ENCODE results near the gene SPOCK1. TPM values are rescaled to one million over a fixed set of nuclear protein-coding genes. Genes with fewer than 3 reads are reported as not detected.

Gene SPOCK1
- total RNA-seq, 1 experiment from 2014 or later = 23.9 TPM

DNA sequence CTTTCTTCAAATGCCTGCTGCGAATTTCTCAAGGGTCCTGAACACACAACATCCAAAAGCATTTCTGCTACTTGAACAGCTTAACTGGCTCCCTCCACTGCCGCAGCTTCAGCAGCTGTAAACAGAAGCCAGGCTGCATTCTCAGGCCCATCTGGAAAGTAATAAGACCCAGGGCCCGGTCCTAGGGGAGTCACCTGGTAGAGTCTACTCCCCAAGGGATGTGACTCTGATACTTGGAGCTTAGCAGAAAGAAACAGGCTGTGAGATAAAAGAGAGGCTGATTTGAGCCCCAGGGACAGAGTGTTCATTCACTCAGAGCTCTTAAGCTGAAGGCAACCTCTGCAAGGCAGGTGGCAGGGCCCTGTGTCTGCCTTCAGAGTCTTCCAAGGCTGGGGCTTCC, 356.8 kb downstream of the SPOCK1 start:
- intact Hi-C loops (cut with micrococcal nuclease; ENCODE audit: unreplicated experiment) = no loop called here
- Histone ChIP-seq H3F3A (ENCODE audit: insufficient read depth, low read depth) (peaks cover 16% of the 10 kb centered on the region; the same call in 1 of the 2 replicates), H3K79me2 (ENCODE audit: low read depth) (no peaks in the 10 kb centered on the region), H3K4me1 (replicated peaks; ENCODE audit: insufficient read depth) (peaks cover 43% of the 10 kb centered on the region), H4K20me1 (ENCODE audit: insufficient read depth) (no peaks in the 10 kb centered on the region), H3K27ac (no peak overlapping the region), H3K4me3 (no peak overlapping the region), H2AFZ (no peak overlapping the region), H3K27me3 (ENCODE audit: insufficient read depth, low read depth) (no peaks in the 10 kb centered on the region), H3K9me2 (ENCODE audit: insufficient read depth) (no peaks in the 10 kb centered on the region), H3K4me2 (peak overlapping the region; percentile 23; the same call in 1 of the 2 replicates), H3K9me3 (ENCODE audit: insufficient read depth, low read depth) (no peaks in the 10 kb centered on the region), H3K36me3 (ENCODE audit: low read depth) (no peaks in the 10 kb centered on the region)
- ChIA-PET CTCF (interaction anchor here (0.6 kb wide), 1 partner anchor 64 kb away, joined by 3 read pairs; no protein-coding TSS in a partner anchor), POLR2A (ENCODE audit: unreplicated experiment) (no interaction called here)
- BruUV-seq (replicated peaks) = no TSS peak
- no peak for DNase-seq
- TF ChIP-seq, protein P1, sequence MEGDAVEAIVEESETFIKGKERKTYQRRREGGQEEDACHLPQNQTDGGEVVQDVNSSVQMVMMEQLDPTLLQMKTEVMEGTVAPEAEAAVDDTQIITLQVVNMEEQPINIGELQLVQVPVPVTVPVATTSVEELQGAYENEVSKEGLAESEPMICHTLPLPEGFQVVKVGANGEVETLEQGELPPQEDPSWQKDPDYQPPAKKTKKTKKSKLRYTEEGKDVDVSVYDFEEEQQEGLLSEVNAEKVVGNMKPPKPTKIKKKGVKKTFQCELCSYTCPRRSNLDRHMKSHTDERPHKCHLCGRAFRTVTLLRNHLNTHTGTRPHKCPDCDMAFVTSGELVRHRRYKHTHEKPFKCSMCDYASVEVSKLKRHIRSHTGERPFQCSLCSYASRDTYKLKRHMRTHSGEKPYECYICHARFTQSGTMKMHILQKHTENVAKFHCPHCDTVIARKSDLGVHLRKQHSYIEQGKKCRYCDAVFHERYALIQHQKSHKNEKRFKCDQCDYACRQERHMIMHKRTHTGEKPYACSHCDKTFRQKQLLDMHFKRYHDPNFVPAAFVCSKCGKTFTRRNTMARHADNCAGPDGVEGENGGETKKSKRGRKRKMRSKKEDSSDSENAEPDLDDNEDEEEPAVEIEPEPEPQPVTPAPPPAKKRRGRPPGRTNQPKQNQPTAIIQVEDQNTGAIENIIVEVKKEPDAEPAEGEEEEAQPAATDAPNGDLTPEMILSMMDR (conservative IDR thresholded peaks at IDR 0.05) = no peak
- TF ChIP-seq EZH2 (IDR thresholded peaks at IDR 0.05; ENCODE audit: low read depth) = no peak

DNA sequence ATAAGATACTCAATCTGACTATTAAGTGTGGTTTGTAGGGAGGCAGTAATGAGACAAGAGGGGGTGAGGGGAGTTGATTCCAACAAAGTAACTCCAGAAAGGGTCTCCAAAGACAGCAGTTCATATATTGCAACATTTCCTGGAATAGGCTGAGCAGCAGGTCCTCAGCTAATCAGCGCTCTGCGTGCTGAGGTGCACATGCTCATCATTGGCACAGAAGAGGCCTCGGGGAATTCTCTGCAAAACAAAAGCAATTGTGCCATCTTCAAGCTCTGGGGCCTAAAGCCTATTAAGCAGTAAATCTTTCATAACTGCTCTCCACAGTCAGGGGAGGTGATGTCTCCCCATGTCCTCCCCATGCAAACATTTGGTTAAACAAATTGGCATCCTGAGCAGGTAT, 357.3 kb downstream of the SPOCK1 start:
- Histone ChIP-seq H3K9me3 (ENCODE audit: insufficient read depth, low read depth) (no peaks in the 10 kb centered on the region), H3K79me2 (ENCODE audit: low read depth) (no peaks in the 10 kb centered on the region), H3K9me2 (ENCODE audit: insufficient read depth) (no peaks in the 10 kb centered on the region), H3K27me3 (ENCODE audit: insufficient read depth, low read depth) (no peaks in the 10 kb centered on the region), H3K4me3 (no peak overlapping the region), H4K20me1 (ENCODE audit: insufficient read depth) (no peaks in the 10 kb centered on the region), H3K4me1 (replicated peaks; ENCODE audit: insufficient read depth) (peaks cover 37% of the 10 kb centered on the region), H3K27ac (no peak overlapping the region), H3K36me3 (ENCODE audit: low read depth) (no peaks in the 10 kb centered on the region), H3K4me2 (no peak overlapping the region), H2AFZ (no peak overlapping the region), H3F3A (ENCODE audit: insufficient read depth, low read depth) (peaks cover 13% of the 10 kb centered on the region; the same call in 1 of the 2 replicates)
- CTCF ChIA-PET = interaction anchor here (0.6 kb wide), 1 partner anchor 63 kb away, joined by 3 read pairs; no protein-coding TSS in a partner anchor
- no peak for TF ChIP-seq EZH2 (IDR thresholded peaks at IDR 0.05; ENCODE audit: low read depth)
- TF ChIP-seq, protein P1 (conservative IDR thresholded peaks at IDR 0.05) = no peak
- POLR2A ChIA-PET (ENCODE audit: unreplicated experiment) = no interaction called here
- no TSS peak for BruUV-seq (replicated peaks)
- intact Hi-C loops (cut with micrococcal nuclease; ENCODE audit: unreplicated experiment) = no loop called here
- no peak for DNase-seq

GRCh38 chr5:137136991-137137632, 362.0 kb downstream of the SPOCK1 start:
- no TSS peak for BruUV-seq (replicated peaks)
- ChIA-PET POLR2A (ENCODE audit: unreplicated experiment) (no interaction called here), CTCF (no interaction called here)
- Histone ChIP-seq H2AFZ (no peak overlapping the region), H3K9me2 (ENCODE audit: insufficient read depth) (no peaks in the 10 kb centered on the region), H3K9me3 (ENCODE audit: insufficient read depth, low read depth) (no peaks in the 10 kb centered on the region), H4K20me1 (ENCODE audit: insufficient read depth) (no peaks in the 10 kb centered on the region), H3K27ac (no peak overlapping the region), H3K4me2 (no peak overlapping the region), H3K27me3 (ENCODE audit: insufficient read depth, low read depth) (no peaks in the 10 kb centered on the region), H3K79me2 (ENCODE audit: low read depth) (no peaks in the 10 kb centered on the region), H3K4me1 (replicated peaks; ENCODE audit: insufficient read depth) (peaks cover 5% of the 10 kb centered on the region), H3K4me3 (no peak overlapping the region), H3F3A (ENCODE audit: insufficient read depth, low read depth) (no peaks in the 10 kb centered on the region), H3K36me3 (ENCODE audit: low read depth) (no peaks in the 10 kb centered on the region)
- no peak for TF ChIP-seq EZH2 (IDR thresholded peaks at IDR 0.05; ENCODE audit: low read depth)
- TF ChIP-seq, protein P1 (conservative IDR thresholded peaks at IDR 0.05) = no peak
- no peak for DNase-seq
- intact Hi-C loops (cut with micrococcal nuclease; ENCODE audit: unreplicated experiment) = no loop called here

Data from PC-9 (cell line).